Activated naive CD4-positive, alpha-beta T cell (primary cell): ENCODE data around the gene CEBPA.
"Not testable (repeated sequence)": the region's sequence is repeated elsewhere in the genome, so short reads cannot be mapped to it uniquely, and the experiment has no call there.

ENCODE experiments used
- DNase-seq, 4 experiments: peaks; one replicate each; lab custom pipeline; 2025; lab: John Stamatoyannopoulos, UW

Gene CEBPA

DNA sequence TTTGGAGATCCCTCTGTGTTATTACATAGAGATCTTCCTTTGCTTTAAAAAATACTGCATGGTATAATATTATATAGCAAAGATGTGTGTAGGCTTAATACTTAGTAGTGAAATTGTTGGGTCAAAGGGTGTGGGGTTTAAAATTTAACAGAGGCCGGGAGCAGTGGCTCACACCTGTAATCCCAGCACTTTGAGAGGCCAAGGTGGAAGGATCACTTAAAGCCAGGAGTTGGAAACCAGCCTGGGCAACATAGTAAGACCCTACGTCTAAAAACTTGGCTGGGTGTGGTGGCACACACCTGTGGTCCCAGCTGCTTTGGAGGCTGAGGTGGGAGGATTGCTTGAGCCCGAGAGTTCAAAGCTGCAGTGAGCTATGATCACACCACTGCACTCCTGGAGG, 22.3 kb upstream of the CEBPA start:
- no peak for DNase-seq

DNA sequence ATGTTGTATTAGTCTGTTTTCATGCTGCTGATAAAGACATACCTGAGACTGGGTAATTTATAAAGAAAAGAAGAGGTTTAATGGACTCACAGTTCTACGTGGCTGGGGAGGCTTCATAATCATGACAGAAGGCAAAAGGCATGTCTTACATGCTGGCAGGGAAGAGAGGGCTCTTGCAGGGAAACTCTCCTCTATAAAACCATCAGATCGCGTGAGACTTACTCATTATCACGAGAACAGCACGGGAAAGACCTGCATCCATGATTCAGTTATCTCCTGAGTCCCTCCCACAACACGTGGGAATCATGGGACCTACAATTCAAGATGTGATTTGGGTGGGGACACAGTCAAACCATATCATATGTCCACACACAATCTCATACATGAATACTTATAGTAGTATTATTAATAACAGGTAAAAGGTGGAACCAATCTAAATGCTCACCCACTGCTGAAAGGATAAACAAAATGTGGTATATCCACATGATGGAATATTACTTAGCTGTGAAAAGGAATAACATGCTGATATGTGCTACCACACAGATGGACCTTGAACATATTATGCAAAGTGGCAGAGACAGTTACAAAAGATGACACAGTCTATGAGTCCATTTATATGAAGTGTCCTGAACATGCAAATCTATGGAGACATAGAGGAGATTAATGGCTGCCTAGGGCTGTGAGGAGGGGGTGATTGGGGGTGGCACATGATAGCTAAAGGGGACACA, 20.9 kb upstream of the CEBPA start:
- no peak for DNase-seq

GRCh38 chr19:33320636-33321035, 18.3 kb upstream of the CEBPA start:
- DNase-seq, result no peak

DNA sequence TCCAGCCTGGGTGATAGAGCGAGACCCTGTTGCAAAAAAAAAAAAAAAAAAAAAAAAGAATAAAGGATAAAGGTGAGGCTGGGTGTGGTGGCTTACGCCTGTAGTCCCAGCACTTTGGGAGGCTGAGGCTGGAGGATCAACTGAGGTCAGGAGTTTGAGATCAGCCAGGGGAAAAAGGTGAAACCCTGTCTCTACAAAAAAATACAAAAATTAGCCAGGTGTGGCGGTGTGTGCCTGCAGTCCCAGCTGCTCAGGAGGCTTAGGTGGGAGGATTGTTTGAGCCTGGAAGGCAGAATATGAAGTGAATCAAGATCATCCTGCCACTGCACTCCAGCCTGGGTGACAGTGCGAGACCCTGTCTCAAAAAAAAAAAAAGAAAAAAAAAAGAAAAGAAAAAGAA, 15.7 kb upstream of the CEBPA start:
- DNase-seq, result not testable (repeated sequence)

- DNase-seq, result no peak
These were observed 15.2 kb upstream of the CEBPA start for GRCh38 chr19:33317517-33317916.

DNA sequence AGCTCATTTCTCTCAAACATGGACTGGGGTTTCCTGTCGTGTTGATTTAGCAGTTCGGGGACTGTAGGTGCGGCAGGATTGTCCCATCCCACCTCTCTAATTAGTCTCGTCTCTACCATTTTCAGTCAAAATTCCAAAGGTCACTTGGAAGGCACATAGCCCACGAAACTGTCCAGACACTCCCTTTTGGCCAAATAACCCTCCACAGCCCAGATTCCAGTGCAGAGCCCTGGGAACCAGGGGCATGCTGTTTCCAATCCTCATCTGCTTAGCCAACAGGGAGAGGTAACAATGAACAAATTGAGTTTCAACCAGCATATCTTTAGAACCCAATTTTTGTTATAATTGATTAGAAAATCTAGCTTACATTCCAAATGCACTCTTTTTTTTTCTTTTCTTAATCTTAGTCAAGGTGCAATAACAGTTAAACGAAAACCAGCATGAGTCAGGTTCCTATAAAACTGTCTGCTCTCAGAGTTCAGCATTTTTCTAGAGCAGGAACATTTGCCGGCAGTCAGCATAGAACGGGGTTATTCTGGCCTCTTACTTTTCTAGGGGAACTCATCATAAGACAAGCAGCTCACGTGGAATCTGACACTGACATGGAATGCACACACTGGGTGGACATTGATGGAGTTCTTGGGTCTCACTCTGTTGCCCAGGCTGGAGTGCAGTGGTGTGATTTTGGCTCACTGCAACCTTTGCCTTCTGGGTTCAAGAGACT, 14.4 kb upstream of the CEBPA start:
- no peak for DNase-seq

- DNase-seq, result not testable (repeated sequence)
These were observed 10.5 kb upstream of the CEBPA start for GRCh38 chr19:33312808-33313207.

- no peak for DNase-seq
These were observed 9.7 kb upstream of the CEBPA start for GRCh38 chr19:33312065-33312464.

- DNase-seq, result no peak
These were observed 9.0 kb upstream of the CEBPA start for GRCh38 chr19:33311326-33311682.

DNA sequence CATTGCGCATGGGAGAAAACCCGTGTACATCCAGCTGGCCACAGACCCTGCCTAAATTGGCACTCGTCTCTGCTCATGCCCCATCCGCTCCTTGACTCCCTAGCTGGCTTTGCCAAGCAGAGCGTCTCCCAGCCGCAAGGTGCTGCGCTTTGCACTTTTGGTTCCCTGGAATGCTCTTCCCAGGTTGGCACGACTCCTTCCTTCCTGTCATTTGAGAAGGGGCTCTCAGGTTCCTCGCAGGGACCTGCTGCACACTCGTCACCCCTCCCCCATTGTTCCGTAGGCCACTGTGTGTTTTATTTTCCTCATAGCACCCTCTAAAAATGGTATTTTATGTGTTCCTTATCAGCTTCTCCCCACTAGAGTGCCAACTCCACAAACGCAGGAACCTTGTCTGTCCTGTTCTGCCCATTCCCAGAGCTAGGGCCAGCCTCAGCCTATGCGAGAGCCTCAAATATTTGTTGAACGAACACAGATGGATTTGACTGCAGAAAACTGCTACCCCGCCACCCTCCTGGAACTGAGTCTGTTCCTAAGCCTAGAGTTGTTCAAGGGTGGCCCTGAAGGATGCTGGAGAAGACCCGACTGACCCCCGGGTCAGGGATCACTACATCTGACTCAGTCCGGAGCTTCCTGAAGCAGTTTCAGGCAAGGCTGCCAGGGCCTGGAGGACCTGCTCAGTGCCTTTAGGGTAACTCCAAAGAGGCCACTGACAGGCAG, 8.4 kb upstream of the CEBPA start:
- DNase-seq, result no peak

DNA sequence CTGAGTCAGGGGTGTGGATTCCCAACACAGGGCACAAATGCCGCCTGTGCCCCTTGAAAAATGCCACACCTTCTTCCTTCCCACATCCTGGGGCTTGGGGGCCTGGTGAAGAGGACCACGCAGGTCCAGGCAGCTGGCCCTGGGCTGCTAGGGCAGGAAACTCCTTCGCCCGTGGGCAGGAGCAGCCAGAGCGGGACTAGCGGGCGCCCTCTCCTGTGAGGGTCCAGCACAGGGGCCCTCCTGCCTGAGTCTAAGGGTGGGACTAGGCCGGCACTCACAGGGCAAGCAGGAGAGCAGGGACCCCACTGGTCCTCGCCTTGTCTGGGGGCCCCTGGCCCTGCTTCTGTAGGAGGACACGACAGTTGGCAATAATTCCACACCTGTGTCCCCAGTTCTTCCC, 7.5 kb upstream of the CEBPA start:
- no peak for DNase-seq

DNA sequence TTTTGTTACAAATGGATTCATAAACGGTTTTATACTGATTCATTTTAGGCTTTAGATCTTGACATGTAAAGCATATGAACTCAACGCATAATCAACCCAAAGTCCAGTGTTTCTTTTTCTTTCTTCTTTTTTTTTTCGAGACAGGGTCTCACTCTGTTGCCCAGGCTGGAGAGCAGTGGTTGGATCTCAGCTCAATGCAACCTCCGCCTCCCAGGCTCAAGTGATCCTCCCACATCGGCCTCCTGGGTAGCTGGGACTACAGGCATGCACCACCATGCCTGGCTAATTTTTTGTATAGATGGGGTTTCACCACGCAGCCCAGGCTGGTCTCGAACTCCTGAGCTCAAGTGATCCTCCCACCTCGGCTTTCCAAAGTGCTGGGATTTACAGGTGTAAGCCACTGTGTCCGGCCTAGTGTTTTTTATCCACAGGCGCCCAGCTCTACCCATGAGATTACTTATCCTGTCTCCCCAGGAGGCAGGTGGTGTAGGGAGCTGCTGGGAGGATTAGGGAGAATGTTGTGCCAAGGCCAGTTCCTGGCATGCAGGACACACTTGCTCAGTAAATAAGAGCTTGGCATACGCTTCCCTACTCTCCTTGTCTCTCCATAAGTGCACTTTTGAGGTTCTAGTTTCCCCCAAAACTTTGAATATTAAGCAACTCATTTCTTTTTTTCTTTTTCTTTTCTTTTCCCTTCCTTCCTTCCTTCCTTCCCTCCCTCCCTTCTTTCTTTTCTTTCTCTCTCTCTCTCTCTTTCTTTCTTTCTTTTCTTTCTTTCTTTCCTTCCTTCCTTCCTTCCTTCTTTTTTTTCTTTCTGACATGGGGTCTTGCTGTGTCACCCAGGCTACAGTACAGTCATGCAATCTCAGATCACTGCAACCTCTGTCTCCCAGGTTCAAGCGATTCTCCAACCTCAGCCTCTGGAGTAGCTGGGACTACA, 4.8 kb upstream of the CEBPA start:
- no peak for DNase-seq

- no peak for DNase-seq
These were observed 3.9 kb upstream of the CEBPA start for GRCh38 chr19:33306191-33306590.

DNA sequence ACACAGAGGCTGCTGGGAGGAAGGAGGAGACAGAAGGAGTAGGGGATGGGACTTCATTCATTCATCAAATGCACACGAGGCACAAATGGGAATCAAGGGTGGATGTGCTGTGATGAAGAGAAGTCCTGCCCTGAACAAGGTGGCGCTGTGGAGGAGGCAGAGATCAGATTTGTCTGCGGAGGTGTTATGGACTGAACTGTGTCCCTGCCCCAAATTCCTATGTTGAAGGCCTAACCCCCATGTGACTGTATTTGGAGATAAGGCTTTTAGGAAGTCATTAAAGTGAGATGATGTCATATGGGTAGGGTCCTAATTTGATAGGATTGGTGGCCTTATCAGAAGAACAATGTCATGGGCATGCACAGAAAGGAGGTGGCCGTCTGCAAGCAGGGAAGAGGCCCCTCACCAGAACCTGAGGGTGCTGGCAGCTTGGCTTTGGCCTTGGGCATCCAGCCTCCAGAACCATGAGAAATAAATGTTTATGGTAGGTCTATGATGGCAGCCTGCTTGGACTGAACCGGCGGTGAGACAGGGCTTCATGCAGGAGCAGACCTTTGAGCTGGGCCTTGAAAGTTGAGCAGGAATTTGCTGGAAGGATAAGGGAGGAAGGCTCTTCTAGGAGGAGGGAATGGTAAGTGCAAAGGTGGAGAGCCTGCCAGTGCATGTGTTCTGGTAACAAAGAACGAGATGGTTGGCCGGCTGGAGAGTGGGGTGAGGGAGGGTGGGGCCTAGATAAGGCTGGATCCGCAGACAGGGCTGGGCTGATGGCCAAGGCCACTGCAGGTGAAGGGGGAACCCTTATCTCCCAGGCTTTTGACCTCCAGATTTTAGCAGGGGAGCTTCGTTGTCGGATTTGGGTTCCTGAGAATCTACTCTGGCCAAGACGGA, 2.7 kb upstream of the CEBPA start:
- no peak for DNase-seq

DNA sequence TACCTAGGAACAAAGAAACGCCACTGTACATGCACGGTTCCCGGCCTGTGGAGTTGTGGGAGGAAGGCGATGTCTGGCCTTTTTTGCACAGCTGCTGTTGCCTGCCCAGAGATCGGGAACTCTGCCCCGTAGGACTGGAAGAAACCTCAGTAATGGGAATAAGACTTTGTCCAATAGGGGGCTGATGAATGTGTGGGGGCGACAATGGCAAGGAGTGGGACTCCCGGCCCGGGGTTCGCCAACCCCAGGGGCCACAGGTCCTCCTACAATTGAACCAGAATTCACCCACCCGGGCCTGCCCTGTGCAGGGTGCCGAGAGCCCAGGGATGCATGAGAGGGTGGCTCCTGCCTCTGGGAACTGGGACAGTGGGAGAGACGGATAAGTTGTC, 2.0 kb upstream of the CEBPA start:
- DNase-seq, result no peak

DNA sequence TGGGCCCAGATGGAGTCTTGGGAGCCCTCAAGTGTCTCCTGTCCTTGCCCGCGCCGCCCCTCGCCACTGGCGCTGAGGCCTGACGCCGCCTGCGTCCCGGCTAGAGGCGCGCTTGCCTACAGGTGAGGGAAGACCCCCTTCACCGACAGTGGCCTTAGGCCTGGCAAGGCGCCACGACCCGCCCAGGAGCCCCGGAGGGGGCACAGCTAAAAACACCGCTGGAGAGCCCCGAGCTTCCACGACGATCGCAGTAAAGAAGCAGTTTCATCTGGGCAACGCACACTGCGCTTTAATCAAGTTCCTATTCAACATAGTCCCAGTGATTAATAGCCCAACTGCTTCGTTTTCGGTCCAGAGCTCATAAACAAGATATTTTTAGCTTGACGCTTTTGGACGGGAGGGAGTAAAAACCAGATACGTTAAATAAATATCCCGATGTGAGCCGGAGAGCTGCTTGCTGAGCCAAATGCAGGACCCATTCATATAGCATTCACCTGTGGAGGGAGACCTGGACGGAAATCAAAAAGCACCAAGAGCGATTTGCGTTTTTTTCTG, 1.5 kb upstream of the CEBPA start:
- DNase-seq, result no peak

- DNase-seq, result no peak
These were observed 848 bp upstream of the CEBPA start for GRCh38 chr19:33302974-33303790.

GRCh38 chr19:33301900-33302174, 497 bp downstream of the CEBPA start:
- DNase-seq, result no peak

GRCh38 chr19:33301144-33301899, 1.0 kb downstream of the CEBPA start:
- no peak for DNase-seq

DNA sequence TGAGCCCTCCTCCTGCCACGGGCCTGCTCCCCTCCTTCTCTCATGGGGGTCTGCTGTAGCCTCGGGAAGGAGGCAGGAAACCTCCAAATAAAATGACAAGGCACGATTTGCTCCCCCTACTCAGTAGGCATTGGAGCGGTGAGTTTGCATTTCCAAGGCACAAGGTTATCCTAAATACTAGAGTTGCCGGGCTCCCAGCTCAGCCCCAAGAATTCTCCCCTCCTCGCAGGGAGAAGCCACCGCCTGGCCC, 1.5 kb downstream of the CEBPA start:
- DNase-seq, result no peak
